ENCODE measurements around the gene PXYLP1.

- TF ChIP-seq EZH2phosphoT487 (IDR thresholded peaks at IDR 0.05; ENCODE audit: insufficient read depth, low read depth) (no peak), EZH2 (IDR thresholded peaks at IDR 0.05; ENCODE audit: insufficient read depth, poor library complexity, severe bottlenecking) (no peak)
Measured at GRCh38 chr3:141303481-141304223, 72.0 kb downstream of the PXYLP1 start.

Data from GM23248 (cell line).